Gastroesophageal sphincter (tissue), 3 donors: ENCODE data around the gene CBR3.

Source experiments
- CTCF ChIP-seq, 4 experiments: fragments of 200-600 bp in 2 of 4; fragments of 450-650 bp in 2 of 4; sonication (generic) in 1 of 4; IDR thresholded peaks; one replicate each; pipeline ENCODE4 v1.5.1; 2017 to 2019; ENCODE audit warnings: antibody characterized with exemption in 4 of 4, mild to moderate bottlenecking in 2 of 4, moderate library complexity in 2 of 4
- POLR2A ChIP-seq, 2 donors: fragments of 450-650 bp; IDR thresholded peaks; one replicate each; pipeline ENCODE4 v1.6.1; 2017; ENCODE audit warnings: antibody characterized with exemption in 2 of 2, mild to moderate bottlenecking in 2 of 2, moderate library complexity in 1 of 2

- TF ChIP-seq CTCF (IDR thresholded peaks at IDR 0.05) (no peak), POLR2A (IDR thresholded peaks at IDR 0.05) (no peak)
These were observed 6.9 kb upstream of the CBR3 start for GRCh38 chr21:36127977-36128376.
